PC-9 (cell line): ENCODE data around the gene DHX38.
"Not testable (repeated sequence)": the region's sequence is repeated elsewhere in the genome, so short reads cannot be mapped to it uniquely, and the experiment has no call there.

Experiments
- EZH2 ChIP-seq: fragments of 200-600 bp; sonication (generic); IDR thresholded peaks from 2 replicates; pipeline ENCODE4 v1.8.0; 2017; ENCODE audit warnings: antibody characterized with exemption, low read depth
- TF ChIP-seq, protein P1 (sequence below): fragments of 200-600 bp; sonication (generic); conservative IDR thresholded peaks from 2 replicates; pipeline ENCODE4 v1.6.1; 2017; ENCODE audit warnings: mixed run types, antibody characterized with exemption, mild to moderate bottlenecking, moderate library complexity

DNA sequence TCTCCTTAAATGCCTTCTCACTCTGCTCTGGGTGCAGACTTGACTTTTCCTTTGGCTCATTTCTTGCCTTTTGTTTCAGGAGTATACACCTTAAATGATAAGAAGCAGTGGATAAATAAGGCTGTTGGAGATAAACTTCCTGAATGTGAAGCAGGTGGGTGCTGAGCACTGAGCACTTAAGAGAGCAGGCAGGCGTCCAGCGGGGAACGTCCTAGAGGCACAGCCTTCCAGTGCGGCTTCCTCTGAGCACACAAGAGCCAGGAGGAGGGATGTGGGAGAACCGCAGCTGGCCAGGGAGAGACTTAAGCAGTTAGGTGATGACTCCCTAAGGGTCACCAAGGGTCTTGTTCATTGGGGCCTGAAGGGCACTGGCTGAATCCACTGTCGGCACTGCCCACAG lies 36.3 kb upstream of the DHX38 start:
- TF ChIP-seq, protein P1, sequence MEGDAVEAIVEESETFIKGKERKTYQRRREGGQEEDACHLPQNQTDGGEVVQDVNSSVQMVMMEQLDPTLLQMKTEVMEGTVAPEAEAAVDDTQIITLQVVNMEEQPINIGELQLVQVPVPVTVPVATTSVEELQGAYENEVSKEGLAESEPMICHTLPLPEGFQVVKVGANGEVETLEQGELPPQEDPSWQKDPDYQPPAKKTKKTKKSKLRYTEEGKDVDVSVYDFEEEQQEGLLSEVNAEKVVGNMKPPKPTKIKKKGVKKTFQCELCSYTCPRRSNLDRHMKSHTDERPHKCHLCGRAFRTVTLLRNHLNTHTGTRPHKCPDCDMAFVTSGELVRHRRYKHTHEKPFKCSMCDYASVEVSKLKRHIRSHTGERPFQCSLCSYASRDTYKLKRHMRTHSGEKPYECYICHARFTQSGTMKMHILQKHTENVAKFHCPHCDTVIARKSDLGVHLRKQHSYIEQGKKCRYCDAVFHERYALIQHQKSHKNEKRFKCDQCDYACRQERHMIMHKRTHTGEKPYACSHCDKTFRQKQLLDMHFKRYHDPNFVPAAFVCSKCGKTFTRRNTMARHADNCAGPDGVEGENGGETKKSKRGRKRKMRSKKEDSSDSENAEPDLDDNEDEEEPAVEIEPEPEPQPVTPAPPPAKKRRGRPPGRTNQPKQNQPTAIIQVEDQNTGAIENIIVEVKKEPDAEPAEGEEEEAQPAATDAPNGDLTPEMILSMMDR: not testable (repeated sequence)
- TF ChIP-seq EZH2: not testable (repeated sequence)
